ENCODE results near the gene MACROH2A1.

Gene MACROH2A1

GRCh38 chr5:135333732-135334515 lies 65.1 kb downstream of the MACROH2A1 start:
- no peak for DNase-seq (ENCODE audit: low read depth in 2 of 3, low spot score in 2 of 3)

DNA sequence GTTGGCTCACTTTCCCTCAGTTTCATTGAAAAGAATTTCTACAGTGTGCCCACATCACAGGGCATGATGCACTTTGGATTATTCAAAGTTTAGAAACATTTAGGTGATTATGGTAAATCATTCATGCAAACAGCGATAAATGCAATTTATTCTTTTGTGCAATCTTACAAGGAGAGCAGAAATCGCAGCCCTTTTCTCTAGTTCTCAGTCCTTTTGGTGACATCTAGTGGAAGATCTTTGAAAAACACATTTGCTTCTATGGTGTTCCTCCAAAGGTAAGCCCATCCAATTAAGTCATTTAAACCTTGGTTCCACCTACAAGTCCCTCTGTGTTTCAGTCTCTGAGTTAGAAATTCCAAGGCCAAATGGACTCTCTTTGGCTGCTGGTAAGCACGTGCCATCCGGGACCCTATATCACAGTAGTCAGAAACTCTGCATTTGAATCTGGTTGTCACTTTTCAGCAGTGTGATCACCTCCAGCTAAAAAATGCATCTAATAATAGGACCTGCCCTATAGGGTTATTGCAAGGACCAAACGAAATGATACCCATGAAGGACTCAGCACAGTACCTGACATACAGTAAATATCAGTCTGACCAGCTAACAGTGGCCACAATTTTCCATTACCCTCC lies 66.4 kb downstream of the MACROH2A1 start:
- DNase-seq (ENCODE audit: low read depth in 2 of 3, low spot score in 2 of 3): no peak

- no peak for DNase-seq (ENCODE audit: low read depth in 2 of 3, low spot score in 2 of 3)
Observed at GRCh38 chr5:135331612-135332011, 67.4 kb downstream of the MACROH2A1 start.

DNA sequence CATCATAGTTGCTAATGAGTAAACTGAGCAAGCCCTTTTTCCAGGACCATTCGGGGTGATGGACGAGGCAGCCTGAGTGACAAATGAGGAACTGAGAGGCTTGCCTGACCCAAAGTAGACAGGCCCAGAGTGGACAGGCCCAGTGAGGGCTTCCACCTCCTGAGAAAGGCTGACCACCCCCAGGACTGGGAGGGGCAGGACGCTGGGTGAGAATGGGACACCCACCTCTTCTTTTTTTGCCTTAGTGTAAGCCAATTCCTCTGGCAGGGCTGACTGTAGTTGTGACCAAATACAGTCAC lies 68.3 kb downstream of the MACROH2A1 start:
- no peak for DNase-seq (ENCODE audit: low read depth in 2 of 3, low spot score in 2 of 3)

GRCh38 chr5:135329913-135330797 lies 68.9 kb downstream of the MACROH2A1 start:
- no peak for DNase-seq (ENCODE audit: low read depth in 2 of 3, low spot score in 2 of 3)

DNA sequence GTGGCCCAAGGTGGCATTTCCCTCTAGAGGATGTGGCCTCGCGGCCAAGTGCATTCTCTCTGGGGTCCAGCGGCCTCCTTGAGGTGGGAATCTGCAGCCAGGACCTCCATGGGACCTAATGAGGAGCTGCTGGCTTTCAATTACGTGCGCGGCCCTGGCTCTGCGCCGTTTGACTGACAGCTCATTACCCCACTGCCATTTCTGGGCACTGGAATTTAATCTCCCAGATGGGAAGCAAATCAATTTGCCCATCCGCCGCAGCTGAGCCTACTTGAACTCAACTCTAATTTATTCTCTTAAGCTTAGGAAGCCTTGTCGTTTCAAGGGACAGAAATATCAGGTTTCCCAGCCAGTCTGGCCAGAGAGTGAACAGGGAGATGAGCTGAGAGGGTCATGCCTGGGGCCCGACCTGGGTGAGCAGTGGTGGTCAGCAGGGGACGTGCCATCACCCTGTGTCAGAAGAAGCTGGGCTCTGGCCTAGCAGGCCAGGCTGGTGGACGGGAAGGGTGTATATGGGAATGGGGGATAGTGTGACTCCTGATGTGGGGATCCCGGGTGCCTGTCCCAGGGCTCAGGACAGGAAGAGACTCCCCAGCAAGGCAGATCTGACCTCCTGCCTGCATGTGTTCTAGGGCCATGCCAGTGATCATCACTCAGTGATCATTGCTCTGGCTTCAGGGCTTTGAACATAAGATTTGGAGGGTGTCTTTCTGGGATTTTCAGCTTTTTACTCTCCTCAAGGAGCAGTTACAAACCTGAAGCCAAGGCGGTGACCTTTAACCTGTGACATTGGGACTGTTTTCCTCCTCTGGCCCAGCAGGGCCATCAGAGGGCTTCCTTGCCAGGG lies 69.7 kb downstream of the MACROH2A1 start:
- DNase-seq (ENCODE audit: low read depth in 2 of 3, low spot score in 2 of 3): no peak

GRCh38 chr5:135328128-135328687 lies 70.8 kb downstream of the MACROH2A1 start:
- DNase-seq (ENCODE audit: low read depth in 2 of 3, low spot score in 2 of 3): no peak

DNA sequence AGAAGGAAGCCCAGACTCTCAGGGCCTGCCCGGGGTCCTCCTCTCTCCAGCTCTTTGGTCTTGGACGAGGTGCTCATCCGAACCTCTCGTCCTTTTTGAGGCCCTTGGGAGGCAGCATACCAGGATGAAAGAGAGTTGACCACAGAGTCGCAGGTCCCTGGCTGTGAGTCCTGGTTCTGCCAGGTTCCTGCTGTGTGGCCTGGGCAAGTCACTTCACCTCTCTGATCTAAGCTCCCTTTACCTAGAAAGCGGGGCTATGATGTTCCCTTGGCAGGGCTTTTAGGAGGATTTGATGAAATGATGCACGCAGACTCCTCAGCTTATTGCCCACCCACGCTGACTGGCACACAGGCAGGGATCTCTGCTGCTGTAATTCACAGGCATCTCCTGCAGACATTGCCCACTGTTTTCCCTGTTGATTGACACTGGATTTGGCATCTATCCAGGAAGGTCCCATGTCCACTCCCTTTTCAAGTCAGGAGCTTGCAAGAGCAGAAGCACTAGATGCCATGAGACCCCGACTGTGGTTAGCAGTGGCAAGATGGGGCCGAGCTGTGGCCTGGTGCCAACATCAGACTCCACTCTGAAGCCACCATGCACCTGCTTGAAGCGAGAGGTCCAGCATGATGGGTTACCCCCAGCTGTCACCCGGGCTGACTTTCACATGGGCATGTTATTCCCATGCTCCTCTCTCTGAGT lies 71.5 kb downstream of the MACROH2A1 start:
- DNase-seq (ENCODE audit: low read depth in 2 of 3, low spot score in 2 of 3): no peak

- DNase-seq (ENCODE audit: low read depth in 2 of 3, low spot score in 2 of 3): no peak
Observed at GRCh38 chr5:135326296-135327254, 72.5 kb downstream of the MACROH2A1 start.

DNA sequence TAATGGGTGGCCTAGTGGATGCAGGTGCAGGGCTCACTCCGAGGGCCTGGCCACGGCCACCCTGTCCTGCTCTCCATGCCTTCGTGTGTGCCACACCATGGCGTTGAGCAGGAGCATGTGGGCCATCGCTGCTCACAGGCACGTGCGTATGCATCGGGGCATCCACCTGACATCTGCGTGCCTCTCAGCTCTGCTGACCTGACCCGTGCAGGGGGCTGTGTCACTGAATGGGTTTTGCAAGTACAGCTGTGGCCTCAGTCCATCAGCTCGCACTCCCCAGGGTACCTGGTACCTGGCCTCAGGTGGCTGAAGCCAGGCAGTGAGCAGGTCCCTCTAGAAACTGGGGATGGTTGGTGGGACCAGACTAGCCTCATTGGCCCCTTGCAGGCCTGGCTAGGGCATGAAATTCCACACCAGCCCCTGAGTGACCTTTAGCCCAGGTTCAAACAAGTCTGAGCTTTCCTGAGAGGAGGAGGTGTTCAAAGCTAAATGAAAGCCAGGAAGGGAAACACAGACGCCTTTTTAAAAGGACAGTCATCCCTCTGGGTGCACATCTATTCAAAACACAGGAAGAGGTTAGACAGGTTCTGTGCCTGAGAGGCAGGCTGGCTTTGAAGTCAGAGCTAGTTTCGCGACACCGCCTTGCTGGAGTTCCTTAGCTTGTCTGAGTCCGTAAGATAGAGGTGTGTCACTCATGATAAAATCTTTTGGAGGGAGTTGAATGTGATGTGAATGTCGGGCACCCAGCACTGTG lies 74.0 kb downstream of the MACROH2A1 start:
- DNase-seq (ENCODE audit: low read depth in 2 of 3, low spot score in 2 of 3): no peak

DNA sequence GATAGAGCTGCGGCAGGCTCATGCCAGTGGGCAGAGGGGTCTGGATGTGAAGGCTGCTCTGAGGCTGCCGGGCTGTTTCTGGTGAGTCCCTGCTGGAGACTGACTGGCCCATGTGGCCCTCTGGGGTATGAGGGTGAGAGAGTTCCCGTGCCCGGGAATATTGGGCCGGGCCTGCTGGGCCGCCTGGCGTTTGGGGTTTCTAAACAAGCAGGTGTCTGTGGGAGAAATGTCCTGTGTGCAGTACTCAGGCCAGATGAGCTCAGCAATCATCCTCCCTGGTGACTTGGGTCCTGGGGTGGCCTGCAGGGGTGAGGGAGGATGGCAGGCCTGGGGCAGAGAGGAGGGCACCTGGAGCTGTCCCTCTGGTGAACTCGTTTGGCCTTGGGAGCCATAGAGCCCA lies 74.9 kb downstream of the MACROH2A1 start:
- no peak for DNase-seq (ENCODE audit: low read depth in 2 of 3, low spot score in 2 of 3)

DNA sequence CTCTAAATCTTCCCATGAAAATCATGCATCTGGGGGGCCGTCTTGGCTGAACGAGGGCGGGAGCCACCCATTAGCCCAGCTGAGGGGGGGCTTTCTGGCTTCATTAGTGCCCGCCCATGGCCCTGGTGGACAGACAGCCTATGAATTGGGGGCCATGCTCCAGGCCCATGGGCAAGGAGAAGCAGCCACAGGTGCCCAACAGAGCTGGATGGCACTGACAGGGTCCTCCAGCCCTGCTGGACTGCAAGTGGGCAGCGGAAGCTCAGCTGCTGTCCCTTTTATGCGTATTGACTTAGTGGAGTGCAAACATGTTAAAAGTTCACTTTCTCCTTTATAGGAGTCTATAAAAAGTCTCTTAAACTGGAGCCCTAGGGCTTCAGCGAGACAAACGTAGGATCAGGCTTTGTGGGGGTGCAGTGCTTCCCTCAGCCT lies 75.3 kb downstream of the MACROH2A1 start:
- DNase-seq (ENCODE audit: low read depth in 2 of 3, low spot score in 2 of 3): no peak

DNA sequence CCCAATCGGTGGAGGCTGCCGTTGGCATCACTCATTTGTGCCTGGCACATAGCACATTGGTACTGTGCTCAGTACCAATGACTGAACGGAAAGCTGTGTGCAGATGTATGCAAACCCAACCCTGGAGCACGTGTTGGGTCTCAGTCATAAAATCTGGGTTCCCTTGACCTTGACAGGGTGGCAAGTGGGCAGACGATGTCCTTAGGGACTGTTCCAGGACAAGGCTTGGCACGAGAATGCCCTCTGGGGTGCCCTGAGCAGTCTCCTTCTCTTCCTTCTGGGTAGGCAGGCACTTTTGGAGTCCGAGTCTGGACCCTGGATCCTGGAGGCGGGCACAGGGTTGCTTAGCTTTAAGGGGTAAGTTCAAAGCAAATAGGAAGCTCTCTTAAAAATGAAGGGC lies 75.8 kb downstream of the MACROH2A1 start:
- no peak for DNase-seq (ENCODE audit: low read depth in 2 of 3, low spot score in 2 of 3)

GRCh38 chr5:135322744-135323143 lies 76.3 kb downstream of the MACROH2A1 start:
- no peak for DNase-seq (ENCODE audit: low read depth in 2 of 3, low spot score in 2 of 3)

DNA sequence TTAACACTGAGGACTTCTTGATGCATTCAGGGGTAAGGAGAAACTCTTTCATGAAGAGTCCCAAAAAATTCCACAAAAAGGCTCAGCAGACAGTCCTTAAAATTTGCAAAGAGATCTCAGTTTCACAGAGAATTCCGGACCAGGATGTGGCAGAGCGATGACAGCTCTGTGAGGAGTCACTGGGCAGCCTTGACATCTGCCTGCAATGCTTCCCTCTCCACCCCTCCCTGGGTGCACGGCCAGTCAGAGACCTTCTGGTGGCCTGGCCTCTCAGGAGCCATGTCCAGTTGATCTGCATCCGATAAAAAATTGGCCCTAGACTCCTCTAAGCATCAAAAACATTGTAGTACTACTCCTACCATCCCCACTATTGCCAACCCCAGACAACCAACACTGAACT lies 76.8 kb downstream of the MACROH2A1 start:
- no peak for DNase-seq (ENCODE audit: low read depth in 2 of 3, low spot score in 2 of 3)

DNA sequence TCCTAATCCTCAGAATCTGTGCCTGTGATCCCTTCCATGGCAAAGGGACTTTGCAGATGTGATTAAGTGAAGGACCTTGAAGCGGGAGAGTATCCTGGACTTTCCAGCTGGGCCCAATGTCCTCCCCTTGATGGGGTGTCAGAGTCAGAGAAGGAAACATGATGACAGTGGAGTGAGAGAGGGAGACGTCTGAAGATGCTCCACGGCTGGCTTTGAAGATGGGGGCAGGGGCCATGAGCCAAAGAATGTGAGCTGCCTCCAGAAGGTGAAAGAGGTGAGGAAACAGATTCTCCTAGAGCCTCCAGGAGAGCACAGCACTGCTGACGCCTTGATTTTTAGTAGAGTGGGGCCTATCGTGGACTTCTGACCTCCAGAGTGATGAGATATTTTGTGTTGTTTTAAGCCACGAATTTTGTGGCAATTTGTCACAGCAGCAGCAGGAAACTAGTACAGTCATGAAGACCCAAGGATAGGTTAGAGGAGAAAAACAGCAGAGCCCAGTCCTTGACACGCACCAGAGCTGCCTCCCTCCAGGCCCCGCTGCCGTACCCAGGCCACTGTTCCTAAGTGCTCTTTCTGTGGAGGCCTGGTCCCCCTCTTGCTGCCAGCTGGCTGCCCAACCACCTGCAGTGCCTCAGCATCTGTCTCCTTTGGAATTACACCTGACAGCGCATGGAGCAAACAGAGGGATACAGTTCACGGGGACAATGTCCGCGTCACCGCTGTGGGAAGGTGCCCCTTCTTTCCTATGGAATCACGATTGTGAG lies 78.1 kb downstream of the MACROH2A1 start:
- DNase-seq (ENCODE audit: low read depth in 2 of 3, low spot score in 2 of 3): no peak

- DNase-seq (ENCODE audit: low read depth in 2 of 3, low spot score in 2 of 3): no peak
Observed at GRCh38 chr5:135319928-135320606, 79.0 kb downstream of the MACROH2A1 start.

Data from activated CD8-positive, alpha-beta memory T cell treated with anti-CD3 and anti-CD28 coated beads for 48 hours (primary cell).